Measurements from ENCODE around the gene BLOC1S6.
"Not testable (repeated sequence)": the region's sequence is repeated elsewhere in the genome, so short reads cannot be mapped to it uniquely, and the experiment has no call there.

BLOC1S6 gene

DNA sequence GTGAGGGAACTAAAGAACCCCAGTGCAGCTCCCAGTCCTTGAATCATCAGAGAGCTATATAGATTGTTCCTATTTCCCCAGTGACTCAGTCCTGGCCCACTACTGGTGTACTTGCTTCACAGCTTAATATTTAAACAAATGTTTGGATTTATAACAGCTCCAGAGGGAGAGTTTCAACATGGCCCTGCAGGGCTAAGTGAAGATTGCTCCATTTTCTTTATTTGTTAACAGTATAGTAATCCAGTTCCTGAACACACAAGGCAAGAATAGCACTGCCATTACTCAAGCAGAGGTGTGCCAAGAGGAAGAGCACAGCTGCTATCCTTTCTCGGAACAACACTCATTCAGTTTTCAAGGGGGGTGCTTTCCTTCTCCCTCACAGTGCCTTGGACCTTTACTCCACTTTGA, 54.2 kb downstream of the BLOC1S6 start:
- no peak for DNase-seq (ENCODE audit: low spot score)

DNA sequence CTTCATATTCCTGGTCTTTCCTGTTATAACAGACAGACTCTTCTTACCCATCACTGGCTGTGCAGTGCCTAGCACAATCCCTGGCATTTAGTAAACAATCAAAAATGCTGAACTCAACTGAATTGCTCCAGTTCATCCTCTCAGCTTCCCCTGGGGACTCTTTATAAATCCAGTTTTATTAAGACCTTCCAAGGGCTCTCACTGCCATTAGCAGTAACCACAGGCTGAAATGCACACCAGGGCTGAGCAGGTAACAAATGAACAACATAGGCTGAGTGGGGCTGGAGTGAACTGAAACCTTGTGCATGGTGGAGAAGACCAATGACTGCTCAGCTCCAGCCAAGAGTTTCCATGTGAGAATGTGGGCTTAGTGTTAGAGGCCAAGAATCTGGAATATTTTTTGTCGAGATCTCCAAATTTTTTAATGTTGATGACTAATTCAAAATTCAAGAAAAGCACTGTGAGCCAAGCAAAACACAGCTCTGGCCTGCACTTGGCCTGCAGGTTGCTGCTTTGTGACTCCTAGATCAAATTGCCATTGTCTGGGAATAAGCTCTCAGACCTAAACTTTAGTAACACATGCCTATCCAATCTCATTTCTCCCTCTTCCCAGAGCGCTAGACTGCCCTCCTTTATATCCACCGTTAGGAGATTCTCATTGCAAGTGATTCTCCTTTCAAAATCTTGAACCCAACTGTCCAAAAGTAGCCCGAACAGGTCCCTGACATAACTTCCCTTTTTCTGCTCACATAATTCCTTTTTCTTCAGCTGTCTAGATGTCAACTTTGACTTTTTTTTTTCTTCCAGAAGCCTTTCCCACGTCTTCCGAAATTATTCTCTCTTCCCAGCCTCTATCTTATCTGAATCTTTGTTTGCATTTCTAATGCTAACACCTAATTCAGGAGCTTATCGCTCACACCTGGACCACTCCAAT, 55.1 kb downstream of the BLOC1S6 start:
- DNase-seq (ENCODE audit: low spot score), result no peak

DNA sequence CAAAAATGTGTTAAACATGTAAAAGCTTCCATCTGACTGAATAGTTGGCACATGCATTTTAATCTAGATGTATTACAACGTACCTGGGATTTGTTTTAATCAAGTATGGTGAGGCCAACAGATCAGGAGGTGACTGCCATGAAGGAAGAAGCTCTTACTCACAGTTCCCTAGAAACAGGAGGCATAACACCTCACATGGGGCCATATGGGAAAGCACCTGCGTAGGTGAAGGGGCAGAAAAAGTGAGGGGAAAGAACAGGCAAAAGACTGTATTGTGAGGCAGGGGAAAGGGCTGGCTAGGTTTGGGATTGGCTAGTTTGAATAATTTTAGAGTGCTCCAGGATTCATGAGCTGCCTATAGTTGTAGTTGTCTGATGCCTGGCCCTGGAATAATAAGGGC, 57.3 kb downstream of the BLOC1S6 start:
- DNase-seq (ENCODE audit: low spot score), result no peak

DNA sequence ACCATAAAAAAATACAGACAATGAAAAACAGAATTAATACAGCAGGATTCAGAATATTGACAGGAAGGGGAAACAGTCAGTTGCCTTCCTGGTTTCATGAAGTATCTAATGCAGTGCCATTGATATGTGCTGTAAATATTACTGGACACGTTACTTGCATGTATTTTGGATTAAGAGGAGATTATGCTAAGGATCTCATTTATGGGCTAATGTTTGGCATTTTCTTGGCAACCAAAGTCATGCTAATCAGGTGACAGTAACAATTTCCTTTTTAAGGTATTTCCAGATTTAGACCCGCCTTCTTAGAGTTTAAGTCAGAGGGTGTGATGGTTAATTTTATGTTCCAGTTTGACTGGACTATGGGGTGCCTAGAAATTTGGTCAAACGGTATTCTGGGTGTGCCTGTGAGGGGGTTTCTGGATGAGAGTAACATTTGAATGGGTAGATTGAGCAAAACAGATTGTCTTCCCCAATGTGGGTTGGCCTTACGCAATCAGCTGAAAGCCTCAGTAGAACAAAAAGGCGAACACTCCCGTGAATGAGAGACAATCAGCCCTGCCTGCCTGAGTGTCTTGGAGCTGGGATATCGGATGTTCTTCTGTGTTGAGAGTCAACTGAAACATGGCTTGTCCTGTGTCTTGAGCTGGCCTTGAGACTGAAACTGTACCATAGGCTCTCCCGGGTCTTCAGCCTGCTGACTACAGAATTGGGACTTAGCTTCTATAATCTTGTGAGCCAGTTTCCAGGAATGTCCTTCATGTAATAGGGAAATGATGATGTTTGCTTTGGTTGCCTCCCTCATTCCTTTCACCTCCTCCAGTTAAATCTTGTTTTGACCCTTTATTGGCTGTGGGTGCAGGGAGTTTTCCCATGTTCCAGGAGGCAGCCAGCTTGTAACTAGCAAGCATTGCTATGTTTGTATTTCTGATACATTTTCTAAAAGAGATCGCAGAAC, 58.1 kb downstream of the BLOC1S6 start:
- DNase-seq (ENCODE audit: low spot score), result no peak

DNA sequence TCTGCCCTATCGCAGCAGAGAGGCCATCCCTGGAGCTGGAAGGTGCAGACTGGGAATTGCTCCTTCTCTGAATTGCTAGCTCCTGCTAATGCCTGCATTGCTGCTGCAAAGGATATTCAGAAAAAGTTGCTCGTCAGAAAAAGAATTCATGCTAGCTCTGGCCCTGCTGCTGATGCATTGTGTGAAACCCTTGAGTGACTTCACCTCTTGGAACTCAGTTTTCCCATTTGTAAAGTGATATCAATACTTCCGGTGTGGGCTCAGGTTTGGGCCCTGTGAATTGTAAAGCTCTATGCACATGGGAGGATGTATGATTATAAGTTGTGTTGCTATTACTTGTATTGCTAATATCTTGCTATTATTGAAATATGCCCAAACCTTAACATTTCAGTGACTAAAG, 59.0 kb downstream of the BLOC1S6 start:
- DNase-seq (ENCODE audit: low spot score), result no peak

DNA sequence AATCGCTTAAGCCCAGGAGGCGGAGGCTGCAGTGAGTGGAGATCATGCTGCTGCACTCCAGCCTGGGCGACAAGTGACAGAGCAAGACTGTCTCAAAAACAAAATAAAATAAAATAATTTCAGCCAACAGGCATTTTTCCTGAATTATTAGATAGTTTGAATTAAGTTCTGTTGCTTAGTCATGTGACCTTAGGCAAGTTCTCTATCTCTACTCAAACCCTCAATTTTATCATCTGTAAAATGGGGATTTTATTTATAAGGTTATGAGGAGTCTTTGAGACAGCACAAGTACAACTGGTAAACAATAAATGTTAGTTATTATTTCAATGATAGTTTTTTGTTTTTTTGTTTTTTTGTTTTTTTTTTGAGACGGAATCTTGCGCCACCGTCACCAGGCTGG, 60.6 kb downstream of the BLOC1S6 start:
- no peak for DNase-seq (ENCODE audit: low spot score)

DNA sequence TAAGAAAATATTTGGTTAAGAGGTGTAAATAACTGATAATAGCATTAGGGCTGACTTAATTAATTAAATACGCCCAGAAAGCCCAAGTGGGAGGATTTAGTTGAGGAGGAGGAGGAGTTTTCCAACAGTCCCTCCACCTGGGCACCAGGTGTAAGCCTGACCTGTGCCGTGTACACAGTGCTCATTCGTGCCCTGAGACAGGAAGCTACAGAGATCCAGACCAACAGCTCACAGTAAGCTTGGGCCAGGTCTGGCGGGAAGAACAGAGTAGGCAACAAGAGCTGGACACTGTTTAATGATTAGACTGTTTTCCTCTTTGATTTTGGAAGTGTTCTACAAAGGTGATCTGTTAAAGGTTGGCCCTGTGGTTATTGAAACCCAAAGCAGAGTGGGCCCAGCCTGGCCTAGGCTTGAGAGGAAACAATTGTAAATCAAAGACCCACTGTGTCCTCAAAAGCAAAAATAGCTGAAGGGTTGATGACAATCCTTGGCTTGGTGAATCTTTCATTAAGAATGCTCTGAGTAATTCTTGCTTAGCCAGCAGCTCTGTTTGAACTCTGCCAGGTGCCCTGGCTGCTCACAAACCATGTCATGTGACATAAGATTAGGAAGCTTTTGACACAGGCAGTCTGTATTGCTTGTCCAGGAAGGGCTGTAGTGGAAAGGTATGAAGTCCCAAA, 61.5 kb downstream of the BLOC1S6 start:
- no peak for DNase-seq (ENCODE audit: low spot score)

DNA sequence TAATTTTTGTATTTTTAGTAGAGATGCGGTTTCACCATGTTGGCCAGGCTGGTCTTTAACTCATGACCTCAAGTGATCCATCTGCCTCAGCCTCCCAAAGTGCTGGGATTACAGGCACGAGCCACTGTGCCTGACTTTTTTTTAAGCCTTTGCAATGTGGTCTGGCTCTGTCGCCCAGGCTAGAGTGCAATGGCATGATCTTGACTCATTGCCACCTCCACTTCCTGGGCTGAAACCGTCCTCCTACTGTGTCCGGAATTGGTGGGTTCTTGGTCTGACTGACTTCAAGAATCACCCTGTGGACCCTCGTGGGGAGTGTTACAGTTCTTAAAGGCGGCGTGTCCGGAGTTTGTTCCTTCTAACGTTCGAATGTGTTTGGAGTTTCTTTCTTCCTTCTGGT, 62.8 kb downstream of the BLOC1S6 start:
- not testable (repeated sequence) for DNase-seq (ENCODE audit: low spot score)

DNA sequence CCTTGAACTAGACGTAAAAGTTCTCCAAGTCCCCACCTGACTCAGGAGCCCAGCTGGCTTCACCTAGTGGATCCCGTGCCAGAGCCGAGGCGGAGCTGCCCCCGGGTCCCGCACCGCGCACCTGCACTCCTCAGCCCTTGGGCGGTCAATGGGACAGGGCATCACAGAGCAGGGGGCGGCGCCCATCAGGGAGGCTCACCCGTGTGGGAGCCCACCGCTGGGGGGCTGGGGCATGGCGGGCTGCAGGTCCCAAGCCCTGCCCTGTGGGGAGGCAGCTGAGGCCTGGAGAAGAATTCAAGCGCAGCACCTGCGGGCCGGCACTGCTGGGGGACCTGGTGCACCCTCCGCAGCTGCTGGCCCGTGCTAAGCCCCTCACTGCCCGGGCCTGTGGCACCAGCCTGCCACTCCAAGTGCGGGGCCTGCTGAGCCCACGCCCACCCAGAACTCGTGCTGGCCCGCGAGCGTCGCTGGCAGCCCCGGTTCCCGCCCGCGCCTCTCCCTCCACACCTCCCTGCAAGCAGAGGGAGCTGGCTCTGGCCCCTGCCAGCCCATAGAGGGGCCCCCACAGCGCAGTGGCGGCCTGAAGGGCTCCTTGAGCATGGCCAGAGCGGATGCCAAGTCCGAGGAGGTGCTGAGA, 63.8 kb downstream of the BLOC1S6 start:
- no peak for DNase-seq (ENCODE audit: low spot score)

DNA sequence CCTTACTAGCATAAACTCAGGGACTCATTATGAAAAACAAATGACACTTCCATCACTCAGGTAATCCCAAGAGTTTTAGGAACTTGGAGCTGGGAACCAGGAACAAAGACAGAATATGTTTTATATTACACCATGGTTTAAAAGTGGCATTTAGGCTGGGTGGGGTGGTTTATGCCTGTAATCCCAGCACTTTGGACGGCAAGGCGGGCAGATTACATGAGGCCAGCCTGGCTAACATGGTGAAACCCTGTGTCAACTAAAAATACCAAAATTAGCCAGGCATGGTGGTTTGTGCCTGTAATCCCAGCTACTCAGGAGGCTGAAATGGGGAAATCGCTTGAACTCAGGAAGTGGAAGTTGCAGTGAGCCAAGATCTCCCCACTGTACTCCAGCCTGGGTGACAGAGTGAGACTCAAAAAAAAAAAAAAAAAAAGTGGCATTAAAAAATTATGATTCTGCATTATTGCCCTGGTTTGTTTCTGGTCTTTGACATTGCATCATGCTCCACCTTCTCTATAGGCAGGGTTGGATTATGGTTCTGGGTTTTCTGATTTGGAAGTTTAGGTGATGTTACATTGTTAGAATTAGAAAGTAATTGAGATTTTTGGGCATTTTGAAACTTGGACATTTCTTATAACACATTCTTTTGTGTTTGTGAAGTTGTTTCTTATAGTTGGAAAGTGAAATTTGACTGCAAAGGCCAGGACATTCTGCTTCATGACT, 66.7 kb downstream of the BLOC1S6 start:
- DNase-seq (ENCODE audit: low spot score), result no peak

DNA sequence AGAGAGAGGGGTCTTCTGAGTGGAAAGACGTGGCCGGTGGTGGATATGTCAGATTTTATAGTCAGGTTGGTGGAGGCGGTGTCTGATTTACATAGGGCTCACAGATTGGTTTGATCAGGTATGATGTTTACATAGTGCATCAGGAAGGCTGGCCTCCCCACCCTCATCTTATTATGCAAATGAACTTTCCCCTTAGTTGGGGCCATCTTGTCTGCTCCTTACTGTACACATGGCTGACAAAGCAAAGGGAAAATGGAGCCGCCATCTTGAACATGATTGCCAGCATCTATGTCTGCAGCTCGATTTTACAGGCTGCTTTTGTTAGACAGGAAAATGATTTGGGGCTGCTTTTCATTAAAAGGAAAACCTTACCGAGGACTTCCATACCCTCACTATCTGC, 67.6 kb downstream of the BLOC1S6 start:
- DNase-seq (ENCODE audit: low spot score), result no peak

DNA sequence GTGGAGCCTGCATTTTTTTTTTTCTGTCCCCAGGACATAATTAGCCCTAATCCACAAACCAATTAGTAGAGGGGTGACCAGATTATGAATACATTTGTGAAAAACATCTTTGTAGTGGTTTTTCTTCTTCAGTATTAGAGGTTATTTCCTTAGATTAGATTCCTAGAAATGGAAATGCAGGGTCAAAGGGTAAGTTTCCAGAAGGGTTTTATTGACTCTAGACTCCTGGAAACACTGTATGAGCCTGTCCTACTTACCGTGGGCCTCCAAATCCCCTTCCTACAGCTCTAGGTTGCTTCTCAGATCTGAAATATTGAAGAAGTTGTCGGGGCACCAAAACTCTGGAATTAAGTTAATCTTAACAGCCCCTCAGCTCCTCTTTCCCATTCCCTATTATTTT, 70.1 kb downstream of the BLOC1S6 start:
- no peak for DNase-seq (ENCODE audit: low spot score)

DNA sequence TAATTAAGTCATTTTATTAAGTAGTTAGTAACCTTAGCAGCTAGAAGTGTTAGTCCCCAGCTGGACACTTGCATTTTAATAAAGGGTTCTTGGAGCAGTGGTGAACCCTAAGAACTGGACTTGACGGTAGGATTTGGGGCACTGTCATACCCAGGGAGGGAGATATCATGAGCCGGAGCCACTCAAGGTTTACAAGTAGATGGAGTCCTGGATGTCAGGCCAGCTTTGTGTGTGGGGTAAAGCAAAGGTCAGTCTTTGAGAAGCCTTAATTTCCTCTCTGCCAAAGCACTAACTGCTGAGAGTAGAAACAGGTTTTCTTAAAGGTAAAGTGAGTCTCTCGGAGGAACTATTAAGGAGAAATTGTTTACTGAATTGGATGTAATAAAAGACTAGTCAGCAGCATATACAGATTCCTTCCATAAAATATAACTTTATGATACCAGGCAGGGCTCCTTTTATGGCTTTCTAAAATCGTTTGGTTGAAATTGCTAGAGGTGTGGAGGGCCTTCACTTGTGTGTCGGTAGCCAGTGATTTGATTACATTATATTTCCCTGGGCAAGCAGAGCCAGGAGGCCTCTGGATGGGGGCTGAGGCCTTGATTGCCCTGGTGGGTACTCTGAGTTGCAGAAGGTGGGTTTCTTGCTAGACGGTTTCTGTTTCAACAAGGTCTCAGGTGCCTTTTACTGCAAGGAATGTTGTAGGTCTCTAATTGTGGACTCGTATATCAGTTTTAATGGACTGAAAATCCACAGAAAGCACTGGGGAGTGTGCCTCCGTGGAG, 70.8 kb downstream of the BLOC1S6 start:
- DNase-seq (ENCODE audit: low spot score), result no peak

Data from germinal center (tissue), 1 donor.